Fibroblast of lung (primary cell): ENCODE data around the gene ZNF148. TPM values are rescaled to one million over a fixed set of nuclear protein-coding genes. Genes with fewer than 3 reads are reported as not detected.

ENCODE experiments used
- DNase-seq, 2 donors: peaks; one replicate each; pipeline versions ENCODE4 v3.0.0 to v3.0.0-alpha.2; 2010; ENCODE audit warnings: low read depth in 2 of 2
- H2AFZ ChIP-seq: 2 replicates; pipeline ENCODE4 v1.5.1; 2012; ENCODE audit warnings: low read length, control low read depth, inconsistent platforms
- H3K27ac ChIP-seq: 2 replicates; pipeline ENCODE4 v1.5.1; 2011; ENCODE audit warnings: low read length, control low read depth; ENCODE audit not compliant: insufficient read depth
- H3K27me3 ChIP-seq: 2 replicates; pipeline ENCODE4 v1.5.1; 2011; ENCODE audit warnings: mild to moderate bottlenecking, low read length; ENCODE audit not compliant: control insufficient read depth, insufficient read depth
- H3K36me3 ChIP-seq: 2 replicates; pipeline ENCODE4 v1.5.1; 2011; ENCODE audit warnings: low read length; ENCODE audit not compliant: control insufficient read depth, insufficient read depth
- H3K4me1 ChIP-seq: 2 replicates; pipeline ENCODE4 v1.5.1; 2011; ENCODE audit warnings: low read length; ENCODE audit not compliant: control insufficient read depth, insufficient read depth; ENCODE audit errors: extremely low read depth
- H3K4me2 ChIP-seq: 2 replicates; pipeline ENCODE4 v1.5.1; 2011; ENCODE audit warnings: low read length, control low read depth; ENCODE audit not compliant: insufficient read depth; ENCODE audit errors: extremely low read depth
- H3K4me3 ChIP-seq, 4 experiments: fragments of 200-600 bp in 1 of 4; sonication (generic) in 1 of 4; replicated peaks in 1 of 4; 2 replicates each; pipeline ENCODE4 v1.5.1; 2011 to 2016; ENCODE audit warnings: low read length in 4 of 4, low read depth in 3 of 4, mild to moderate bottlenecking in 3 of 4, control low read depth in 2 of 4, inconsistent platforms in 1 of 4, mixed read lengths in 1 of 4; ENCODE audit not compliant: insufficient read depth in 1 of 4; ENCODE audit errors: control extremely low read depth in 1 of 4
- H3K79me2 ChIP-seq: 2 replicates; pipeline ENCODE4 v1.5.1; 2012; ENCODE audit warnings: mild to moderate bottlenecking, low read length, inconsistent platforms; ENCODE audit not compliant: control insufficient read depth, insufficient read depth
- H3K9ac ChIP-seq: 2 replicates; pipeline ENCODE4 v1.5.1; 2011; ENCODE audit warnings: mild to moderate bottlenecking, low read length, control low read depth; ENCODE audit not compliant: insufficient read depth
- H3K9me3 ChIP-seq: 2 replicates; pipeline ENCODE4 v1.5.1; 2012; ENCODE audit warnings: low read depth, low read length; ENCODE audit not compliant: control insufficient read depth, insufficient read depth
- H4K20me1 ChIP-seq: 2 replicates; pipeline ENCODE4 v1.5.1; 2011; ENCODE audit warnings: low read length; ENCODE audit not compliant: control insufficient read depth, insufficient read depth; ENCODE audit errors: extremely low read depth
- EZH2 ChIP-seq: IDR thresholded peaks from 2 replicates; pipeline ENCODE4 v1.5.1; 2012; ENCODE audit warnings: low read length, control low read depth, mild to moderate bottlenecking; ENCODE audit errors: missing control alignments
- polyA plus RNA-seq, 2 donors: library from polyadenylated mRNA; depleted of rRNA in 1 of 2; stranded (reverse) in 1 of 2; unstranded in 1 of 2; fragments of >200 nt; gene quantifications; 2 replicates each; pipeline ENCODE4 v1.2.1, GENCODE V29; 2011 to 2012; ENCODE audit warnings: missing spikeins in 1 of 2
- total RNA-seq: library from RNA; depleted of rRNA; stranded (reverse); fragments of >200 nt; gene quantifications from 2 replicates; pipeline ENCODE4 v1.2.1, GENCODE V29; 2014
- TF ChIP-seq, protein P1 (sequence below), 2 donors: IDR thresholded peaks in 1 of 2; conservative IDR thresholded peaks in 1 of 2; 1 replicate in 1 of 2; 2 replicates in 1 of 2; pipeline ENCODE4 v1.5.1; 2011 to 2012; ENCODE audit warnings: low read length in 2 of 2, control low read depth in 1 of 2, inconsistent platforms in 1 of 2, low read depth in 1 of 2, mild to moderate bottlenecking in 1 of 2

ZNF148 gene
- total and polyA plus RNA-seq, 2 donors (not counting 1 experiment from before 2014, with no cell fraction given): 37.7 to 41.3 TPM

DNA sequence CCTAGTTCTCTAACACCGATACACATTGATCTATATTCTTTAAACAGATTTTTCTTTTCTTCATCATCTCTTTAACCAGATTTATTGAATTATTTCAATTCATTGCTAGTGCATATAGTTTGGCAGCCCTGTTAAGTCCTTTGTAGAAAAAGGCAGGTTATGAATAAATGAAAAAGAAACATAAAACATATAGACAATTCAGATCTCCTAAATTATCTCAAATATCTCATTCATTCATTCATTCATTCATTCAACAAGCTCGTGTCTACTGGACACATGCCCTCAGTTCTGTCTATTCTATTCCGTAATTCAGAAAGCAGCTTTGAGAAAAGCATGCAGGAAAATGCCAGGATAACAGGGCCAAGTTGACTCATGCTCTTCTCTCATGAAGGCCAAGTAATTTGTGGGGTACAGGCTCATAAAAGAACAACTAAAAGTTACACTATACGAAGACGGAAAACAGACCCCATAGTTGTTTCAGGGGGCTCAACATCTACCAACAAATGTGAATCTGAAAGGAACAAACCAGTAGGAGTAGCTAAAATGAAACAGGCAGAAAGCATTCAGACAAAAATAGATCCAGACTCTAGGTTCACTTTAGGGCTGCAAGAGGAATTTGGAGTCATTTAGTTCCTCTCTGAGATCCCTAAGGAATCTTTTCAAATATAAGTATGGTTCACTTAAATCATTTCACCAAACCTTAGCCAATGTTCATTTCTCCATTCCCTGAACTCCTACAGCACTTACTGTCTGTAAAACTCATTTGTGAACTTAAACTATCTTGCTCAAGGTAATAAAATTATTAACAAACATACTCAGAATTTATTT, 7.5 kb downstream of the ZNF148 start:
- Histone ChIP-seq H4K20me1 (no peaks in the 10 kb centered on the region), H3K9me3 (no peaks in the 10 kb centered on the region), H3K4me1 (no peaks in the 10 kb centered on the region), H3K4me2 (peak overlapping the region; percentile 55), H3K27me3 (no peaks in the 10 kb centered on the region), H3K79me2 (peaks cover 96% of the 10 kb centered on the region), H3K36me3 (peaks cover 2% of the 10 kb centered on the region), H2AFZ (no peak overlapping the region), H3K4me3 (peak overlapping the region in 1 of 4 experiments; percentile 31), H3K27ac (no peak overlapping the region), H3K9ac (no peak overlapping the region)
- peak; percentile 24 to 75 for DNase-seq
- no peak for TF ChIP-seq EZH2
- TF ChIP-seq, protein P1, sequence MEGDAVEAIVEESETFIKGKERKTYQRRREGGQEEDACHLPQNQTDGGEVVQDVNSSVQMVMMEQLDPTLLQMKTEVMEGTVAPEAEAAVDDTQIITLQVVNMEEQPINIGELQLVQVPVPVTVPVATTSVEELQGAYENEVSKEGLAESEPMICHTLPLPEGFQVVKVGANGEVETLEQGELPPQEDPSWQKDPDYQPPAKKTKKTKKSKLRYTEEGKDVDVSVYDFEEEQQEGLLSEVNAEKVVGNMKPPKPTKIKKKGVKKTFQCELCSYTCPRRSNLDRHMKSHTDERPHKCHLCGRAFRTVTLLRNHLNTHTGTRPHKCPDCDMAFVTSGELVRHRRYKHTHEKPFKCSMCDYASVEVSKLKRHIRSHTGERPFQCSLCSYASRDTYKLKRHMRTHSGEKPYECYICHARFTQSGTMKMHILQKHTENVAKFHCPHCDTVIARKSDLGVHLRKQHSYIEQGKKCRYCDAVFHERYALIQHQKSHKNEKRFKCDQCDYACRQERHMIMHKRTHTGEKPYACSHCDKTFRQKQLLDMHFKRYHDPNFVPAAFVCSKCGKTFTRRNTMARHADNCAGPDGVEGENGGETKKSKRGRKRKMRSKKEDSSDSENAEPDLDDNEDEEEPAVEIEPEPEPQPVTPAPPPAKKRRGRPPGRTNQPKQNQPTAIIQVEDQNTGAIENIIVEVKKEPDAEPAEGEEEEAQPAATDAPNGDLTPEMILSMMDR (conservative IDR thresholded peaks at IDR 0.05 in 1 of 2, IDR thresholded peaks at IDR 0.05 in 1 of 2; ENCODE audit: low read depth in 1 of 2, low read length in 2 of 2): no peak

DNA sequence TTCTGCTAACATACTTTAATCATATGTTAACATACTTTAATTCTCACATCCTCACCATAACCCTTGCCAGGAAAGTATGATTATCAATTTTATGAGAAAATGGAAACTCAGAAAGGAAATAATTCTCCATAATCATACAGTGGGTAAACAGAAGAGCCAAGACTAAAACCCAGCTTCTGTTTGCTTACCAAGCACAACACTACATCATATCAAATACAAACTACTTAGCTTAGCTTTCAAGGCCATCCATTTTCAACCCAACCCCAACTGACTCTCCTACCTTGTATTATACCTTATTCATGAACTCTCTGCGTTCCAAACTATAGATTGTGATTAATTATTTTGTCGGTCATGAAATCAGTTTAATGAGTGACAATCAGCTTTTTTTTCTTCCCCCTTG, 9.0 kb downstream of the ZNF148 start:
- Histone ChIP-seq H3K4me2 (no peak overlapping the region), H3K9me3 (no peaks in the 10 kb centered on the region), H3K27ac (no peak overlapping the region), H3K4me3 (no peak overlapping the region), H3K27me3 (no peaks in the 10 kb centered on the region), H3K79me2 (peaks cover 97% of the 10 kb centered on the region), H3K9ac (no peak overlapping the region), H3K4me1 (no peaks in the 10 kb centered on the region), H4K20me1 (no peaks in the 10 kb centered on the region), H2AFZ (no peak overlapping the region), H3K36me3 (peaks cover 2% of the 10 kb centered on the region)
- DNase-seq: no peak
- TF ChIP-seq EZH2: no peak
- TF ChIP-seq, protein P1 (conservative IDR thresholded peaks at IDR 0.05 in 1 of 2, IDR thresholded peaks at IDR 0.05 in 1 of 2; ENCODE audit: low read depth in 1 of 2, low read length in 2 of 2): no peak

DNA sequence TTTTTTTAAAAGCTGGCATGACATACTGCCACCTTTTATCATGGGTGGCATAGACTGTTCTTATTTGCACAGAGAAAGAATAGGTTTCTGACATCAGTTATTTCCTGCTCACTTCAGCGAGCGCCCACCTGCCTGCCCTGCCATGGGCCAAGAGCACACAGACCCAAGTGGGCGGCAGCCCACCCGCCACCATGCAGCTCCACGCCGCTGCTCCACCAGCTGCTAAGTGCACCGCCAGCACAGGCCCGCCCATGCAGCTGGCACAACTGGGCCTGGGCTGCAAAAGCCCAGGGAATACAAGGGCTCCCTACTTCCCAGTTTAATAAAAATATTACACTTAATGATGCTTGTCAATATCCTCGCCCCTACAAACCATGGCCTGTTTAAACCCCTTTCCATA, 15.4 kb downstream of the ZNF148 start:
- H4K20me1 ChIP-seq: no peaks in the 10 kb centered on the region
- peaks cover 2% of the 10 kb centered on the region for H3K4me1 ChIP-seq
- no peak for DNase-seq
- no peak overlapping the region for H3K27ac ChIP-seq
- H3K36me3 ChIP-seq: peaks cover 1% of the 10 kb centered on the region
- H2AFZ ChIP-seq: no peak overlapping the region
- no peaks in the 10 kb centered on the region for H3K27me3 ChIP-seq
- no peaks in the 10 kb centered on the region for H3K9me3 ChIP-seq
- H3K4me2 ChIP-seq: no peak overlapping the region
- peaks cover 95% of the 10 kb centered on the region for H3K79me2 ChIP-seq
- TF ChIP-seq EZH2: no peak
- TF ChIP-seq, protein P1 (conservative IDR thresholded peaks at IDR 0.05 in 1 of 2, IDR thresholded peaks at IDR 0.05 in 1 of 2; ENCODE audit: low read depth in 1 of 2, low read length in 2 of 2): no peak
- no peak overlapping the region for H3K4me3 ChIP-seq
- H3K9ac ChIP-seq: no peak overlapping the region
